GM12801 (cell line): ENCODE measurements around the gene GRN.

ENCODE experiments used
- TF ChIP-seq, protein P1 (sequence below): IDR thresholded peaks from one replicate; pipeline ENCODE4 v1.5.1; 2011; ENCODE audit warnings: control low read depth; ENCODE audit not compliant: insufficient read length; ENCODE audit errors: extremely low read depth

Gene GRN

DNA sequence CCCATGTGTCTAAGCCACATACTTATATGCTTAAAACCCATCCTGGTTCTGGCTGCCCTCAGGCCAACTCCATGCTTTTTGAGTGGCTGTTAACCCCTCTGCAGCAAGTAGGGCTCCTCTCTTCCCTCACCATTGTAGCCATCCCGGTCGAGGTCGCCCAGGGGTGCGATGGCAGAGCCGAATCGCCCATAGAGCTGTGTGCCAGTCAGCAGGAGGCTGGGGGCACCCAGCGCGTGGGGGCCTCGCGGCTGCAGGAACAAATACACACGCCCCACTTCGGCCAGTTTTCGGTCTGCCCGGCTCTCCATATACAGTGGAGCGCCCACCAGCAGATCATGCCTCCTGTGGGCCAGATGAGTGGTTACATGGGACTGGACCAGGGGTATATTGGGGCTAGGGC, 38.3 kb downstream of the GRN start:
- TF ChIP-seq, protein P1, sequence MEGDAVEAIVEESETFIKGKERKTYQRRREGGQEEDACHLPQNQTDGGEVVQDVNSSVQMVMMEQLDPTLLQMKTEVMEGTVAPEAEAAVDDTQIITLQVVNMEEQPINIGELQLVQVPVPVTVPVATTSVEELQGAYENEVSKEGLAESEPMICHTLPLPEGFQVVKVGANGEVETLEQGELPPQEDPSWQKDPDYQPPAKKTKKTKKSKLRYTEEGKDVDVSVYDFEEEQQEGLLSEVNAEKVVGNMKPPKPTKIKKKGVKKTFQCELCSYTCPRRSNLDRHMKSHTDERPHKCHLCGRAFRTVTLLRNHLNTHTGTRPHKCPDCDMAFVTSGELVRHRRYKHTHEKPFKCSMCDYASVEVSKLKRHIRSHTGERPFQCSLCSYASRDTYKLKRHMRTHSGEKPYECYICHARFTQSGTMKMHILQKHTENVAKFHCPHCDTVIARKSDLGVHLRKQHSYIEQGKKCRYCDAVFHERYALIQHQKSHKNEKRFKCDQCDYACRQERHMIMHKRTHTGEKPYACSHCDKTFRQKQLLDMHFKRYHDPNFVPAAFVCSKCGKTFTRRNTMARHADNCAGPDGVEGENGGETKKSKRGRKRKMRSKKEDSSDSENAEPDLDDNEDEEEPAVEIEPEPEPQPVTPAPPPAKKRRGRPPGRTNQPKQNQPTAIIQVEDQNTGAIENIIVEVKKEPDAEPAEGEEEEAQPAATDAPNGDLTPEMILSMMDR, result no peak

DNA sequence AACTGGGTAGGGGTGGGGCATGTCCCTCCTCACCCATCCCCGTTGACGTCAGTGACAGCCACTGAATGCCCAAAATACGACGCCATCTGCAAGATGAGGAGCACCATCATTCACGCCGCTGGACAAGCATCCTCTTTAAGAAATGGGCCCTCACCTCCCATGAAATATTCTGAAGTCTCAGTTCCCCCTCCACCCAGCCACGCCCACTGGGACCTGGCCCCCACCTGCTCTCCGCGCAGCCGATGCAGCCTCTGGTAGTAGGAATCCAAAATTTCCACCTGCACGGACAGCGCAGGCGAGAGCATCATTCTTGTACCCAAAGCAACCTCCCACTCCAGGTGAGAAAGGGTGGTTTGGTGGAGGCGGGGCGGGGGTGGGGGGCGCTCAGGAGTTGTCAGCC, 38.8 kb downstream of the GRN start:
- TF ChIP-seq, protein P1, result no peak

DNA sequence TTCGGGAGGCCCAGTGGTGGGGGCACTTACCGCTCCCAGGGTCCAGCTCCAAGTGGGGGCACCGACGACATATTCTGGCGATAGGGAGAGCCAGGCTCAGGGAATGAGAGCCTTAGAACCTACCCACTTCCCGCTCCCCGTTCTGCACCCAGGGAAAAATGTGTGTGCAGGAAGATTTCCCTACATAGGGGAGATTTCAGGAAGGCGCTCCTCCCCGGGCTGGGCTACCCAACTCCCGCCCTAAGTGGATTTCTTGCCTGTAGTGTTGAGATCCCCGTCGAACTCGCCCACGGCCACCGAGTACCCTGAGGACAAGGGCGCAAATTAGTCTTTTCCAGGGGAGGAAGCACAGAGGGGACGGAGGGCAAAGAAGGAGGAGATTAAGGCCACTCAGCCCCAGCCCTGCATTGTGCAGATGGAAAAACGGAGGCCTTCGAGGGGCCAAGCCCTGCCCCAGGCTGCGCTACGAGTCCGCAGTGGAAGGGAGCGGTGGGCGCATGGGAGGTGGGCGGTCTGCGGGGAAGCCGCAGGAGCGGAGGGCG, 39.2 kb downstream of the GRN start:
- TF ChIP-seq, protein P1, result no peak

DNA sequence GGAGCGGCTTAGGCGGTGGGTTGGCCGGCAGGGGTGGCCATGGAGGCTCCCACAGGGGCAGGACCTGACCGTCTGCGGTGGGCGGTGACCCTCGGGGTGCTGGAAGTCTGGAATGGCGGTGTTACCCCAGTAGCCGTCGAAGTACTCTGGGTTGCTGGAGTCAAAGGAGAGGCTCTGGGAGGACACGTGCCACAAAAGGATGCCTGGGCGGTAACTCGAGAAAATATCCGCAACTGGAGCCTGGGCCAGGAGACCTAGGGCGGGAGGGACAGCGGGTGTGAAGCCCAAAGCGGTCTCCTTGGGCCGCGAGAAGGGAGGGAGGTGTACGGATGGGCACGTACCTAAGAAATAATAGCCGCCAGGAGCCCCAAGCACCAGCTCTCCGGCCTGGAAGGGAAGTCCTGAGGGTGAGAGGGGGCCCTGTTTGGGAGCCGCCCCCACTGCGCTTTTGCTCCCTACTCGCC, 39.8 kb downstream of the GRN start:
- TF ChIP-seq, protein P1, result no peak

DNA sequence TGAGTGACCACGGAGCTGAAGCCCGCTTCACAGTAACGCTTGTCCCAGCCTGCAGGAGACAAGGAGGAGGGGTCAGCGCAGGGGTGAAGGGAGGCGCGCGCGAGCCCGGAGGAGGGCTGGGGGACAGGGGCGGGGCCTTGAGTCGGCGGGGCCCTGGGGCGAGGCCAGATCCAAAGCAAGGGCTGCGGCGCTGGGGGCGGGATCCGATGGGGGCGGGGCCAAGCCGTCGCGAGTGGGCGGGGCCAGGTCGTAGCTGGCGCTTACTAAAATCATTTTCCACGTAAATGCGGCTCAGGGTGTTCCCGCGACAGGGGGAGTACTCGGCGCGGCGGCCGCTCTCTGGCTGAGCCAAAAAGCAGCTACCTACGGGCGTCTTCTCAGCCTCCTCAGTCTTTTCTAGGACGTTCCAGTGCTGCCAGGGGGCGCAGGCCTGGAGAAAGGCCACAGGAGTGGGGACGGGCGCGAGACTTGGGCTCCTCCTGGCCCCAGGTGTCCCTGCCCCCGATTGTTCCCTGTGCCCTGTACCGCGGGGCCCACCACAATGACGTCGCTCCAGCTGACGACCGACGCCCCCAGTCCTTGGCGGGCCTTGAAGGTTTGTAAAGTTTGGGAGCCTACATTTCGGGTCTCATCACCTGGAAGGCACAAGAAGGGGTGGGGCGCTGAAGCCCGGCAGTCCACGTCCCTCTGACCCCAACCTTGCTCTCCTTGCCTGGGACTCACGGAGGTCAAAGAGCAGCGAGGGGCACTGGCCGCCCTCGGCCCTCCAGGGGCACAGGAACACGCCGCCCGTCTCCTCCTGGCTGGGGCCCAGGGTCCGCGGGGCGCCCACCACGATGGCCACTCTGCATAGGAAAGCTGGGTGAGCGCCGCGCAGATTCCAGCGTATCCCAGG, 40.4 kb downstream of the GRN start:
- TF ChIP-seq, protein P1, result no peak

DNA sequence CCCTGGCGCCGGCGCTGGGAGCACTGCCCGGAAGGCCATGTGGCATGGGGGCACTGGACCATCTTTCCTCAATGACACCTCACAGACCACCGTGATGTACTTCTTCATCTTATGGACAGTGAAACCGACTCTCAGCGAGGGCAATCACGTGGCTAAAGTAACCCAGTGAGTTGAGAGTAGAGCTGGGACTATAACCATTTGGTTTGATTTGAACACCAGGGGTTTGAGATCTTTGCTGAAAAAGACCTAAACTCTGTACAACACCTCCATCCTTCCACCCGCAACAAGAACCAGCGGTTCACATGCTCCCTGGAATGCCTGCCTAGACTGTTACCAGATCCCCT, 41.1 kb downstream of the GRN start:
- TF ChIP-seq, protein P1, result no peak

DNA sequence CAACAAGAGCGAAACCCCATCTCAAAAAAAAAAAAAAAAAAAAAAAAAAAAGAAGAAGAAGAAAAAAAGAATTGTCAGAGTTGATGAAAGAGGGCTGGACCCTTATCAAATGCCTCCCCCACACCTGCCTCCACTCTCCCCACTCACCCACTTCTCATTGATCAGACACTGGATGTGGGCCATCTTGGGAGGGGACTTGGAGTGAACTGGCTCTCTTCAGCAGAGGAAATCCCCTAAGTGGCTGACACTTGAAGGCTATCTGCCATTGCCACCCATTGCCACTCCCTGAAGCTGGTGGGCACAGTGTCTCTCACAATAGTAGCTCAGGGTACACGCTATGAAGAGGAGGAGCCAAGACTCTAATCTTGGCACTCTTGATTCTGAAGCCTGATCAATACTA, 42.7 kb downstream of the GRN start:
- TF ChIP-seq, protein P1, result no peak
